H1 (cell line): Measurements from ENCODE around the gene GOLGA8S. TPM values are rescaled to one million over a fixed set of nuclear protein-coding genes. Genes with fewer than 3 reads are reported as not detected.
"Not testable (repeated sequence)": the region's sequence is repeated elsewhere in the genome, so short reads cannot be mapped to it uniquely, and the experiment has no call there.

ENCODE experiments used
- CTCF ChIA-PET: fragments of 300-600 bp; sonication (Branson Sonifier 250); formaldehyde crosslinking; loops from one replicate; lab custom pipeline; 2021; ENCODE audit not compliant: partially characterized antibody; lab: Charles Lee
- POLR2A ChIA-PET: fragments of 300-600 bp; sonication (Branson Sonifier 250); formaldehyde crosslinking; loops from one replicate; lab custom pipeline; 2021; ENCODE audit warnings: inconsistent platforms; ENCODE audit not compliant: partially characterized antibody; lab: Charles Lee
- DNase-seq, 2 experiments: peaks; one replicate each; pipeline versions ENCODE4 v3.0.0 to v3.0.0-alpha.2; 2010 to 2022; ENCODE audit warnings: low spot score in 2 of 2, low read depth in 1 of 2, mixed read lengths in 1 of 2
- FAIRE-seq: peaks from 2 replicates; lab custom pipeline; 2011; peaks lifted over from hg19 to GRCh38; lab: Jason Lieb, UNC
- H2AFZ ChIP-seq: 2 replicates; pipeline ENCODE4 v1.8.1; 2012; ENCODE audit warnings: low read length, inconsistent platforms
- H2AK5ac ChIP-seq: 2 replicates; pipeline ENCODE4 v1.6.1; 2013; ENCODE audit warnings: low read depth, low read length
- H2BK120ac ChIP-seq: replicated peaks from 2 replicates; pipeline ENCODE3; 2013; ENCODE audit warnings: low read depth, low read length, inconsistent platforms
- H2BK12ac ChIP-seq: 2 replicates; pipeline ENCODE4 v1.6.1; 2013; ENCODE audit warnings: low read depth, low read length
- H2BK15ac ChIP-seq: 2 replicates; pipeline ENCODE4 v1.6.1; 2013; ENCODE audit warnings: low read length
- H2BK20ac ChIP-seq: 2 replicates; pipeline ENCODE4 v1.6.1; 2013; ENCODE audit warnings: low read length
- H2BK5ac ChIP-seq: 2 replicates; pipeline ENCODE4 v1.6.1; 2013; ENCODE audit warnings: low read depth, low read length
- H3K14ac ChIP-seq: 2 replicates; pipeline ENCODE4 v1.6.1; 2013; ENCODE audit warnings: inconsistent platforms; ENCODE audit not compliant: insufficient read length
- H3K18ac ChIP-seq: 2 replicates; pipeline ENCODE4 v1.6.1; 2013; ENCODE audit warnings: low read length; ENCODE audit errors: extremely low read depth
- H3K23ac ChIP-seq: 2 replicates; pipeline ENCODE4 v1.6.1; 2013; ENCODE audit warnings: inconsistent platforms; ENCODE audit not compliant: insufficient read length
- H3K23me2 ChIP-seq: 2 replicates; pipeline ENCODE4 v1.6.1; 2013; ENCODE audit warnings: low read depth, low read length
- H3K27ac ChIP-seq: 2 replicates; pipeline ENCODE4 v1.6.1; 2011; ENCODE audit warnings: low read depth, low read length, inconsistent platforms
- H3K27me3 ChIP-seq, 4 experiments: replicated peaks in 1 of 4; 1 replicate in 1 of 4; 2 replicates in 3 of 4; pipeline versions ENCODE4 v1.6.1 to v1.8.1; 2011 to 2013; ENCODE audit warnings: low read length in 3 of 4, mild to moderate bottlenecking in 3 of 4, inconsistent platforms in 2 of 4, mixed read lengths in 2 of 4, moderate library complexity in 1 of 4; ENCODE audit not compliant: control insufficient read depth in 3 of 4, insufficient read depth in 3 of 4; ENCODE audit errors: extremely low read depth in 1 of 4
- H3K36me3 ChIP-seq, 4 experiments: 2 replicates each; pipeline versions ENCODE4 v1.6.1 to v1.8.1; 2011 to 2013; ENCODE audit warnings: mild to moderate bottlenecking in 4 of 4, low read length in 3 of 4, moderate library complexity in 2 of 4, control low read depth in 1 of 4, inconsistent platforms in 1 of 4; ENCODE audit not compliant: insufficient read depth in 4 of 4, control insufficient read depth in 2 of 4
- H3K4ac ChIP-seq: replicated peaks from 2 replicates; pipeline ENCODE3; 2013; ENCODE audit warnings: low read length, low read depth, mixed read lengths, inconsistent platforms; ENCODE audit not compliant: insufficient read length
- H3K4me1 ChIP-seq, 4 experiments: replicated peaks in 1 of 4; 1 replicate in 1 of 4; 2 replicates in 3 of 4; pipeline versions ENCODE4 v1.6.1 to v1.8.1; 2011 to 2013; ENCODE audit warnings: low read length in 3 of 4, inconsistent platforms in 2 of 4, mixed read lengths in 1 of 4; ENCODE audit not compliant: insufficient read depth in 4 of 4, control insufficient read depth in 3 of 4
- H3K4me2 ChIP-seq, 2 experiments: 2 replicates each; pipeline versions ENCODE4 v1.6.1 to v1.8.1; 2011 to 2013; ENCODE audit warnings: low read depth in 2 of 2, low read length in 2 of 2, control low read depth in 1 of 2, inconsistent platforms in 1 of 2, mild to moderate bottlenecking in 1 of 2; ENCODE audit not compliant: insufficient read depth in 1 of 2
- H3K4me3 ChIP-seq, 4 experiments: fragments of 200-600, 300-600 bp in 1 of 4; sonication (generic), shearing (Covaris generic), sonication (Bioruptor Twin) in 1 of 4; 2 replicates each; pipeline versions ENCODE4 v1.5.1 to v1.8.1; 2011 to 2016; ENCODE audit warnings: low read length in 4 of 4, low read depth in 3 of 4, control low read depth in 2 of 4, inconsistent platforms in 2 of 4, mild to moderate bottlenecking in 2 of 4, mixed read lengths in 1 of 4, moderate library complexity in 1 of 4; ENCODE audit not compliant: insufficient read depth in 2 of 4; ENCODE audit errors: extremely low read depth in 1 of 4
- H3K56ac ChIP-seq: replicated peaks from 2 replicates; pipeline ENCODE3; 2013; ENCODE audit warnings: low read depth, mild to moderate bottlenecking, mixed read lengths, low read length, inconsistent platforms; ENCODE audit not compliant: insufficient read length
- H3K79me1 ChIP-seq: 2 replicates; pipeline ENCODE4 v1.6.1; 2013; ENCODE audit warnings: low read depth, low read length, control low read depth
- H3K79me2 ChIP-seq, 2 experiments: 2 replicates each; pipeline versions ENCODE4 v1.6.1 to v1.8.1; 2012 to 2013; ENCODE audit warnings: low read length in 2 of 2, mild to moderate bottlenecking in 2 of 2, inconsistent platforms in 1 of 2; ENCODE audit not compliant: insufficient read depth in 2 of 2, control insufficient read depth in 1 of 2
- H3K9ac ChIP-seq, 4 experiments: replicated peaks in 1 of 4; 1 replicate in 1 of 4; 2 replicates in 3 of 4; pipeline versions ENCODE4 v1.6.1 to v1.8.1; 2011 to 2013; ENCODE audit warnings: low read depth in 3 of 4, low read length in 3 of 4, control low read depth in 2 of 4, mild to moderate bottlenecking in 2 of 4, moderate library complexity in 2 of 4, inconsistent platforms in 1 of 4; ENCODE audit errors: extremely low read depth in 1 of 4
- H3K9me3 ChIP-seq, 2 experiments: 2 replicates each; pipeline versions ENCODE4 v1.6.1 to v1.8.1; 2012 to 2013; ENCODE audit warnings: mild to moderate bottlenecking in 2 of 2, moderate library complexity in 2 of 2, control low read depth in 1 of 2, inconsistent platforms in 1 of 2, low read depth in 1 of 2, low read length in 1 of 2, mixed read lengths in 1 of 2; ENCODE audit not compliant: insufficient read depth in 2 of 2
- H4K20me1 ChIP-seq, 2 experiments: replicated peaks in 1 of 2; 2 replicates each; pipeline versions ENCODE3 to v1.8.1; 2011 to 2013; ENCODE audit warnings: inconsistent platforms in 2 of 2, low read length in 2 of 2, mild to moderate bottlenecking in 1 of 2; ENCODE audit not compliant: insufficient read depth in 2 of 2, control insufficient read depth in 1 of 2
- H4K5ac ChIP-seq: 2 replicates; pipeline ENCODE4 v1.6.1; 2013; ENCODE audit warnings: low read length, low read depth, mixed read lengths, inconsistent platforms; ENCODE audit not compliant: insufficient read length
- H4K8ac ChIP-seq: 2 replicates; pipeline ENCODE4 v1.8.0; 2013; ENCODE audit warnings: mild to moderate bottlenecking, moderate library complexity, low read length, inconsistent platforms; ENCODE audit not compliant: insufficient read depth; ENCODE audit errors: extremely low read depth
- H4K91ac ChIP-seq: replicated peaks from 2 replicates; pipeline ENCODE3; 2013; ENCODE audit warnings: low read length, mixed read lengths, inconsistent platforms; ENCODE audit not compliant: insufficient read length
- WGBS, 2 experiments: shearing (Covaris generic) in 1 of 2; methylation state at CpG; one replicate each; pipeline versions ENCODE4 v1.1.6 to v1.1.7; 2013 to 2015; ENCODE audit warnings: low lambda C conversion rate in 2 of 2, mixed read lengths in 2 of 2, inconsistent platforms in 1 of 2, low coverage in 1 of 2, missing lambda C conversion rate in 1 of 2; ENCODE audit not compliant: insufficient replicate concordance in 2 of 2, insufficient coverage in 1 of 2, insufficient read length in 1 of 2; ENCODE audit errors: extremely low coverage in 1 of 2, missing lambda C conversion rate in 1 of 2; 5-methylcytosine and 5-hydroxymethylcytosine counted together
- polyA plus RNA-seq, 7 experiments: library from polyadenylated mRNA; depleted of rRNA in 3 of 7; stranded (reverse) in 5 of 7; unstranded in 2 of 7; fragments of >200 nt in 5 of 7; fragments of 200-250 nt in 2 of 7; gene quantifications; 1 replicate in 5 of 7; 2 replicates in 1 of 7; 4 replicates in 1 of 7; pipeline versions ENCODE4 v1.2.1 to v1.2.3, GENCODE V29; 2011 to 2013; ENCODE audit warnings: missing spikeins in 2 of 7, mixed read lengths in 2 of 7
- total RNA-seq: library from RNA; stranded (reverse); fragmentation: NEBNext Ultra II Directional; extraction: Animal tissue kit (Norgen Biotek cat#: 25700); gene quantifications from 2 replicates; pipeline ENCODE4 v1.2.1, GENCODE V29; 2021

The GOLGA8S gene
- total and polyA plus RNA-seq, 2 of the 8 experiments (the other 6 are each of a cell fraction or from before 2014, with no cell fraction given), result 0.05 to 0.17 TPM

- H2AFZ ChIP-seq, H4K8ac ChIP-seq, DNase-seq, H3K4me3 ChIP-seq, H4K20me1 ChIP-seq, H2BK15ac ChIP-seq, H3K27me3 ChIP-seq, H2BK120ac ChIP-seq, H3K14ac ChIP-seq, H2AK5ac ChIP-seq, H3K79me1 ChIP-seq, H3K18ac ChIP-seq, CTCF ChIA-PET, H3K4me1 ChIP-seq, H2BK20ac ChIP-seq, H2BK5ac ChIP-seq, H4K5ac ChIP-seq, FAIRE-seq, H3K4ac ChIP-seq, H4K91ac ChIP-seq, H3K79me2 ChIP-seq, H3K4me2 ChIP-seq, H3K56ac ChIP-seq, H3K9ac ChIP-seq, H2BK12ac ChIP-seq, POLR2A ChIA-PET, H3K23ac ChIP-seq, H3K36me3 ChIP-seq, H3K23me2 ChIP-seq, H3K27ac ChIP-seq: not testable (repeated sequence)
- 82% methylated on average over 7 of the region's 7 CpGs; no CpG with 5 or more reads in 1 of the 2 experiments for WGBS, 2 experiments
- H3K9me3 ChIP-seq, result peaks cover 0 to 16% of the 10 kb centered on the region in 2 experiments; a peak in 2 of 4 replicates
Measured at GRCh38 chr15:23381192-23381591, 26.6 kb downstream of the GOLGA8S start.
